HepG2 (cell line): ENCODE measurements around the gene CLPSL2. TPM values are rescaled to one million over a fixed set of nuclear protein-coding genes. Genes with fewer than 3 reads are reported as not detected.
A peak's percentile ranks its signal among the peaks of the same experiment; 100 is the strongest.

Source experiments
- AKNA ChIP-seq: sonication (generic); formaldehyde crosslinking; IDR thresholded peaks from 2 replicates; pipeline ENCODE4 v1.4.0; 2020; ENCODE audit warnings: missing genetic modification reagents, borderline replicate concordance
- ARID4A ChIP-seq: sonication (generic); formaldehyde crosslinking; IDR thresholded peaks from 2 replicates; pipeline ENCODE4 v1.5.0; 2020; ENCODE audit warnings: mild to moderate bottlenecking, missing genetic modification reagents, borderline replicate concordance
- ARNTL ChIP-seq: sonication (generic); formaldehyde crosslinking; IDR thresholded peaks from 2 replicates; pipeline ENCODE4 v1.4.0; 2020; ENCODE audit warnings: mild to moderate bottlenecking, missing genetic modification reagents
- BATF2 ChIP-seq: sonication (generic); formaldehyde crosslinking; IDR thresholded peaks from 2 replicates; pipeline ENCODE4 v1.8.0; 2022; ENCODE audit warnings: mild to moderate bottlenecking, missing genetic modification reagents, moderate library complexity
- CREBL2 ChIP-seq: sonication (generic); formaldehyde crosslinking; IDR thresholded peaks from 2 replicates; pipeline ENCODE4 v1.8.1; 2023; ENCODE audit warnings: missing genetic modification reagents, mild to moderate bottlenecking, borderline replicate concordance
- KLF11 ChIP-seq: IDR thresholded peaks from 2 replicates; pipeline ENCODE4 v1.6.1; 2016; ENCODE audit warnings: missing compliant biosample characterization
- MAFG ChIP-seq: sonication (generic); formaldehyde crosslinking; IDR thresholded peaks from 2 replicates; pipeline ENCODE4 v1.5.1; 2020; ENCODE audit warnings: mild to moderate bottlenecking, missing genetic modification reagents
- MATR3 ChIP-seq: sonication (generic); formaldehyde crosslinking; IDR thresholded peaks from 2 replicates; pipeline ENCODE4 v1.4.0; 2020; ENCODE audit warnings: missing genetic modification reagents
- PAWR ChIP-seq: sonication (generic); formaldehyde crosslinking; IDR thresholded peaks from 2 replicates; pipeline ENCODE4 v1.4.0; 2020; ENCODE audit warnings: missing genetic modification reagents, mild to moderate bottlenecking, borderline replicate concordance
- SMARCC2 ChIP-seq: fragments of 450-650 bp; IDR thresholded peaks from 2 replicates; pipeline ENCODE4 v1.6.1; 2017; ENCODE audit warnings: antibody characterized with exemption, mild to moderate bottlenecking
- SMARCE1 ChIP-seq: fragments of 450-650 bp; IDR thresholded peaks from 2 replicates; pipeline ENCODE4 v1.6.1; 2017; ENCODE audit warnings: borderline replicate concordance
- SUZ12 ChIP-seq: fragments of 150-350 bp; IDR thresholded peaks from 2 replicates; pipeline ENCODE4 v1.6.1; 2014; ENCODE audit warnings: low read depth, low read length
- U2AF1 ChIP-seq: fragments of 200-400 bp; formaldehyde crosslinking; optimal IDR thresholded peaks from 2 replicates; pipeline ENCODE3; 2017; ENCODE audit warnings: mild to moderate bottlenecking, low read depth, low read length
- ZBTB2 ChIP-seq: sonication (generic); formaldehyde crosslinking; IDR thresholded peaks from 2 replicates; pipeline ENCODE4 v1.8.0; 2022; ENCODE audit warnings: low read depth, missing genetic modification reagents
- ZMAT5 ChIP-seq: sonication (generic); formaldehyde crosslinking; IDR thresholded peaks from 2 replicates; pipeline ENCODE4 v1.5.0; 2020; ENCODE audit warnings: mild to moderate bottlenecking, low read depth, missing genetic modification reagents, borderline replicate concordance
- ZNF747 ChIP-seq: sonication (generic); formaldehyde crosslinking; IDR thresholded peaks from 2 replicates; pipeline ENCODE4 v1.8.1; 2023; ENCODE audit warnings: missing genetic modification reagents, mild to moderate bottlenecking, borderline replicate concordance
- ZNF839 ChIP-seq: sonication (generic); formaldehyde crosslinking; IDR thresholded peaks from 2 replicates; pipeline ENCODE4 v1.4.0; 2020; ENCODE audit warnings: missing genetic modification reagents, mild to moderate bottlenecking, borderline replicate concordance
- polyA plus RNA-seq, 8 experiments: library from polyadenylated mRNA; depleted of rRNA in 3 of 8; stranded (reverse) in 7 of 8; unstranded in 1 of 8; fragments of >200 nt; fragmentation: Illumina TruSeq in 4 of 8; extraction: Trizol in 4 of 8; gene quantifications; 2 replicates each; pipeline versions ENCODE4 v1.2.1 to v1.2.3, GENCODE V29; 2011 to 2016; ENCODE audit warnings: low read depth in 4 of 8, missing spikeins in 1 of 8, mixed read lengths in 1 of 8; ENCODE audit not compliant: insufficient read depth in 1 of 8
- total RNA-seq, 5 experiments: library from RNA; depleted of rRNA; stranded (reverse); fragments of >200 nt; fragmentation: Illumina TruSeq; extraction: Trizol; gene quantifications; 2 replicates each; pipeline ENCODE4 v1.2.3, GENCODE V29; 2016; ENCODE audit warnings: low read depth in 1 of 5

The CLPSL2 gene
- total and polyA plus RNA-seq, 2 of the 13 experiments (the other 11 are each of a cell fraction or from before 2014, with no cell fraction given): not detected

- TF ChIP-seq ARNTL (CRISPR knock-in tag) (peak; percentile 44; the same call in 1 of the 2 replicates), SUZ12 (no peak), ZNF747 (no peak), U2AF1 (peak; percentile 32), ZNF839 (CRISPR knock-in tag) (no peak), KLF11 (CRISPR knock-in tag) (peak; percentile 74), BATF2 (peak; percentile 45), MAFG (CRISPR knock-in tag) (no peak), AKNA (CRISPR knock-in tag) (no peak), ZBTB2 (CRISPR knock-in tag) (peak; percentile 97), MATR3 (CRISPR knock-in tag) (no peak), ARID4A (CRISPR knock-in tag) (peak; percentile 87), SMARCE1 (no peak), SMARCC2 (no peak), PAWR (no peak), ZMAT5 (CRISPR knock-in tag) (peak; percentile 15; the same call in 1 of the 2 replicates), CREBL2 (CRISPR knock-in tag) (no peak)
Observed at GRCh38 chr6:35731736-35732532, 44.5 kb upstream of the CLPSL2 start (continued).
